Fibroblast of villous mesenchyme (primary cell): ENCODE data around the gene ZNF581. TPM values are rescaled to one million over a fixed set of nuclear protein-coding genes. Genes with fewer than 3 reads are reported as not detected.

Experiments used
- DNase-seq: peaks from one replicate; pipeline ENCODE4 v3.0.0-alpha.2; 2010; ENCODE audit warnings: low read depth
- H3K4me3 ChIP-seq: 2 replicates; pipeline ENCODE4 v1.5.1; 2011; ENCODE audit warnings: low read depth, mild to moderate bottlenecking, low read length
- total RNA-seq: library from RNA; depleted of rRNA; stranded (reverse); fragments of >200 nt; gene quantifications from 2 replicates; pipeline ENCODE4 v1.2.3, GENCODE V29; 2012
- TF ChIP-seq, protein P1 (sequence below): IDR thresholded peaks from 2 replicates; pipeline ENCODE4 v1.5.1; 2012; ENCODE audit warnings: low read depth, mild to moderate bottlenecking, low read length; ENCODE audit not compliant: insufficient read depth

The ZNF581 gene
- total RNA-seq, 1 donor = 13.0 TPM

DNA sequence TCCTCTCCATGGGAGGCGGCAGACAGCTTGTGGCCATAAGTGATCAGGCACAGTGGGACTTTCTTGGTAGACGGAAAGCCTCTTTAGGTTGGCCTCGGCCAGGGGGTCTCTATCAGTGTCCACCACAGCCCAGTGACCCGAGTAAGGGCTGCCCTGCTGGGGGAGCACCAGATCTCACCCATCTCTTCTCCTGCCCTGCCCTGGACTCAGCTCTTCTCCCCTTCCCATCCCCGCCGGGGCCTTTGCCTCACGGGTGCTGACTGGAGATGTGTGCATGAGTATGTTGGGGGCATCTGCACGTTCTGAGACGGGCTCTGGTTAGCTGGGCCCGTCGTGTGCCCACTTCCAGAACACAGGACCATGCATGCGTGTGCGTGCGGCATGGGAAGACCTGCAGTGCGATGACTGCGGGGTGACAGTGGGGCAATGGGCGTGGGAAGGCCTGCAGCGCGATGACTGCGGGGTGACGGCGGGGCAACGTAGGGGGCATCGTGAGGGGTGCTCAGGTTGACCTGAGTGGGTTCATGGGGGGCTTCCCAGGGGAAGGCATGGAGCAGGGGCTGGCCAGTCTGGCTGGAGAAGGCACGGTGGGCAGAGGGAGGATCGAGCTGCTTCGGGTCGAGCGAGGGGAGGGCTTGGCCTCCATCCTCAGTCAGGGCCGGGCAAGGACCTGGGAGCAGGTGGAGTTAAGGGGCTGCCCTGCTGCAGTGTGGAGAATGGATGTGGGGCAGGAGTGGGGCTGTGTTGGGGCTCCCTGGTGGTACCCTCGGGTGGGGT lies 47.5 kb downstream of the ZNF581 start:
- no peak for DNase-seq
- no peak overlapping the region for H3K4me3 ChIP-seq
- TF ChIP-seq, protein P1, sequence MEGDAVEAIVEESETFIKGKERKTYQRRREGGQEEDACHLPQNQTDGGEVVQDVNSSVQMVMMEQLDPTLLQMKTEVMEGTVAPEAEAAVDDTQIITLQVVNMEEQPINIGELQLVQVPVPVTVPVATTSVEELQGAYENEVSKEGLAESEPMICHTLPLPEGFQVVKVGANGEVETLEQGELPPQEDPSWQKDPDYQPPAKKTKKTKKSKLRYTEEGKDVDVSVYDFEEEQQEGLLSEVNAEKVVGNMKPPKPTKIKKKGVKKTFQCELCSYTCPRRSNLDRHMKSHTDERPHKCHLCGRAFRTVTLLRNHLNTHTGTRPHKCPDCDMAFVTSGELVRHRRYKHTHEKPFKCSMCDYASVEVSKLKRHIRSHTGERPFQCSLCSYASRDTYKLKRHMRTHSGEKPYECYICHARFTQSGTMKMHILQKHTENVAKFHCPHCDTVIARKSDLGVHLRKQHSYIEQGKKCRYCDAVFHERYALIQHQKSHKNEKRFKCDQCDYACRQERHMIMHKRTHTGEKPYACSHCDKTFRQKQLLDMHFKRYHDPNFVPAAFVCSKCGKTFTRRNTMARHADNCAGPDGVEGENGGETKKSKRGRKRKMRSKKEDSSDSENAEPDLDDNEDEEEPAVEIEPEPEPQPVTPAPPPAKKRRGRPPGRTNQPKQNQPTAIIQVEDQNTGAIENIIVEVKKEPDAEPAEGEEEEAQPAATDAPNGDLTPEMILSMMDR = no peak

DNA sequence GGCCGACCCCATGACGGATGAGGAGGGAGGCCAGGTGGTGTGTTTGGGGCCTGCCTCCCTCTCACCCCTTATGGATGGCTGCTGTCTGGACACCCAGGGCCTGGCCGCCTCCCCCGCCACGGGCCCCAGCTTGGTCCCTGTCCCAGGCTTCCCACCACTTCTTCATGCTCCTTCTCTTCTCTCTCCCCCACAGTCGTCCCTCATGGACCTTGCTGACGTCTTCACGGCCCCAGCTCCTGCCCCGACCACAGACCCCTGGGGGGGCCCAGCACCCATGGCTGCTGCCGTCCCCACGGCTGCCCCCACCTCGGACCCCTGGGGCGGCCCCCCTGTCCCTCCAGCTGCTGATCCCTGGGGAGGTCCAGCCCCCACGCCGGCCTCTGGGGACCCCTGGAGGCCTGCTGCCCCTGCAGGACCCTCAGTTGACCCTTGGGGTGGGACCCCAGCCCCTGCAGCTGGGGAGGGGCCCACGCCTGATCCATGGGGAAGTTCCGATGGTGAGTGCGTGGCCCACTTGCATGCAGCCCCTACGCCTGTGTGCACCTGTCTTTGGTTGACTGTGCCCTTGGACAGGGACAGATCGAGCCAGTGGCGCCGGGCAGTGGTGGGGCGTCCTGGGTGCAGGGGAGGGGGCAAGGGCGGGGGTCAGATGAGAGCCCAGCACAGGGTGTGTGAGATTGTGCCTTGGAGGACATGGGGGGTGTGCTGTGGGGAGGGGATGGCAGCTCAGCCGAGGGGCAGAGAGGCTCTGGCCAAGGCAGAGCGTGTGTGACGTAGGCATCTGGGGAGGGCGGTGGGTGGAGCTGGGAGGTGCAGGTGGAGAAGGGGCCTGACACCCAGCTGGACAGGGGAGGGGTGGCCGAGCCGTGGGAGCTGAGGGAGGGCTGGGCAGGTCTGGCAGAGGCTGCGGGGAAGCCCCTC lies 48.4 kb downstream of the ZNF581 start:
- DNase-seq = no peak
- H3K4me3 ChIP-seq = no peak overlapping the region
- TF ChIP-seq, protein P1 = no peak

DNA sequence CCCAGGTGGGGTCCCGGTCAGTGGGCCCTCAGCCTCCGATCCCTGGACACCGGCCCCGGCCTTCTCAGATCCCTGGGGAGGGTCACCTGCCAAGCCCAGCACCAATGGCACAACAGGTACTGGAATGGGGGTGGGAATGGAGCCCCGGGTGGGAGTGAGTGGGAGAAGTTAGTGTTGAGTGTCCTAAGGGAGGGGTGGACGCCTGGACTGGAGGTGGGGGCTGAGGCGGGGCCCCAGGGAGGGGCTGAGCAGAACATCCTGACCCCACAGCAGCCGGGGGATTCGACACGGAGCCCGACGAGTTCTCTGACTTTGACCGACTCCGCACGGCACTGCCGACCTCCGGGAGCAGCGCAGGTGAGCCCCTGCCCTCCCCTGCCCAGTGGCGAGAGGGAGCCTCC lies 49.2 kb downstream of the ZNF581 start:
- H3K4me3 ChIP-seq = no peak overlapping the region
- TF ChIP-seq, protein P1 = no peak
- no peak for DNase-seq

DNA sequence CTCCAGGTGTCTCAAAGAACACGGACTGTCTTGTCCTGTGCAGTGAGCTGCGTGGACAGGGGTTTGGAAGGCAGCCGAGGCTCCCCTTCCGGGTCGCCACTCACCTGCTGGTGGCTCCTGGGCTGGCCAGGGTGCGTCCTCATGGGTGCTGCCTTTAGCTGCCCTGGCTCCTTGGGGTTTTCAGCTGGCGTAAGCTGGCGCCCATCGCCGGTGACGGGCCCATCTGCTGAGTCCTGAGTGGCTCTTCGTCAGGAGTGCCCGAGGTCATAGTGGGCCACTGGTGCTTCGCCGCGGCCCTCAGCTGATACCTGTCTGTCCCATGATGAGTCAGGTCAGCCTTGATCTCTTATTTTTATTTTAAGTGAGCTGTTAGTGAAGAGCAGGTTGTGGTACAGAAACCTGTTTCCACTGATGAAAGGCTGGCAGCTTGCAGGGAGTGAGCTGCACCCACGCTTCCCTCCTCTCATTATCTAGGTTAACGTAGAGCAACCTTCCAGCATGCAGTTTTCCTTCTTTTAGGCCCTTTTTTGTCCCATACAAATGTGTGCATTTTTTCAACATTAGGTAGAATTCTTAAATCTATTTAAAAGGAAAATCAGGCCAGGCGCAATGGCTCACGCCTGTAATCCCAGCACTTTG lies 50.0 kb downstream of the ZNF581 start:
- TF ChIP-seq, protein P1 = no peak
- no peak for DNase-seq
- H3K4me3 ChIP-seq = no peak overlapping the region

DNA sequence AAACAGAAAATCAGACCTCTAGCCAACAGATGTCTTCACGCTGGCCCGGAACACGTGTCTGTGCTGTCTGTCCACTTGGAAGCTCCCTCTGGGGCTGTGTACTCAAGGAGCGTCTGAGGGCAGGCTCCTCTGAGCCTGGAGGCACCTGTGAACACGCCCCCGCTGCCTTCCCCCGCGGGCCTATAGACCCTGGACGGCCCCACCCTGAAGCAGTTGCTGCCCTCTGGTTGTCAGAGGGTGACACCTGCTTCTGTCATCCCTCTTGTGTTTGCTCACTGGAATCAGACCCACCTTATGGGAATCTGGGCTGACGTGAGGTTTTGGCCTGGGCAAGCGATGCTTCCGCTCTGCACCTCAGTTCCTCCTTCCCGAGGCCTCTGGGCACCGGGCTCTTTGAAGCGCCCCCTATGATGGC lies 50.8 kb downstream of the ZNF581 start:
- TF ChIP-seq, protein P1 = no peak
- DNase-seq = no peak
- H3K4me3 ChIP-seq = no peak overlapping the region

DNA sequence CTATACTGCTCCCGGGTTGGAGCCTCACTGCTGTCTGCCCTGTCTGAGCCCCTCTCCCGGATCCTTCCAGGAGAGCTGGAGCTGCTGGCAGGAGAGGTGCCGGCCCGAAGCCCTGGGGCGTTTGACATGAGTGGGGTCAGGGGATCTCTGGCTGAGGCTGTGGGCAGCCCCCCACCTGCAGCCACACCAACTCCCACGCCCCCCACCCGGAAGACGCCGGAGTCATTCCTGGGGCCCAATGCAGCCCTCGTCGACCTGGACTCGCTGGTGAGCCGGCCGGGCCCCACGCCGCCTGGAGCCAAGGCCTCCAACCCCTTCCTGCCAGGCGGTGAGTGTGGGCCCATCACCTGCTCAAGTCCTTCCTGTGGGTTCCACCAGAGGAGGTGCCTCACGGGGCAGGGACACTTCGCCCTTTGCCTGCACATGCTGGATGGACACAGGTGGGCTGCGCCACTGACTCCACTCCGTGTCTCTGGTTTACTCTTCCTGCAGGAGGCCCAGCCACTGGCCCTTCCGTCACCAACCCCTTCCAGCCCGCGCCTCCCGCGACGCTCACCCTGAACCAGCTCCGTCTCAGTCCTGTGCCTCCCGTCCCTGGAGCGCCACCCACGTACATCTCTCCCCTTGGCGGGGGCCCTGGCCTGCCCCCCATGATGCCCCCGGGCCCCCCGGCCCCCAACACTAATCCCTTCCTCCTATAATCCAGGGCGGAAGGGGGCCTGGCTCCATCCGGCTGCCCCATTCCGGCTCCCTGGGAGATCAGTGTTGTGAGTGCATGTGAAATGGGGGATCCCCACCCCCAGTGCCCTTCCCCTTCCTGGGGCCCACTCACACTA lies 51.4 kb downstream of the ZNF581 start:
- TF ChIP-seq, protein P1 = no peak
- no peak overlapping the region for H3K4me3 ChIP-seq
- no peak for DNase-seq
